Measurements from ENCODE around the gene ZIC5. TPM values are rescaled to one million over a fixed set of nuclear protein-coding genes. Genes with fewer than 3 reads are reported as not detected.

ZIC5 gene
- total and polyA plus RNA-seq, 4 donors = not detected

DNA sequence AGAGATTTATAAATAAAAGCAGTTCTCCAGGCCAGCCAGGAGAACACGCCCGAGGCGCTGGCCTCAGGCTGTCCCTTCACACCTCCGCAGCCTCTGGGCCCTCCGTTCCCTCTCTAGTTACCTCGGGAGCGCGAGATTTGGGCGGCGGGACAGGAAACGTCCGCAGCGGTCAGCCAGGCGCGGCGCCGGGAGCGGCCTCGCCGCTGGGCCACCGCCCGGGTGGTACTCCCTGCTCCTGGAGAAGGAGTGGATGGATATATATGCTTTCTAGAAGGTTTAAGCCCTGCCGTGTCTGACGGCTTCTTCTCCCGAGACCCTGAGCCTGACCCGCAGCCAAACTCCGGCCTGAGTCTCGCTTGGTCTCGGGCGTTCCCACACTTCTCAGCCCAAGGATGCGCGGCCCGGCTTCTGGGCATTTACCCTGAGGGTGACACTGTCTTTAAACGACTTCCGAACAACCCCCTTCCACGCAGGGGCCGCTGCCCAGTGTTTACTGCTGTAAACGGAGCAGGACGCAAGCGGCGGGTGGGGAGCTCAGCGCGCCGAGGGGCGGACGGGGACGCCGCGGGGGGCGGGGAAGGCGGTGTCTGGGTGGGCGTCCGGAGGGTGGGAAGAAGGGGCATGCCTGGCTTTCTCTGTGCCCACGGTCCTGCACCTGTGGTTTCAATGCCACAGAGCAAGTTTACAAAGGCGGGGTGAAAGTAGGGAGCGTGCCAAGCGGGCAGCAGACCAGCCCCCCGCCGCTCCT lies 8.1 kb upstream of the ZIC5 start:
- WGBS = 5% methylated on average over 59 of the region's 59 CpGs
- Histone ChIP-seq H3K27ac (ENCODE audit: low read depth in 1 of 2, low read length in 2 of 2) (no peak overlapping the region), H3K9ac (ENCODE audit: low read depth in 1 of 2, low read length in 2 of 2) (no peak overlapping the region), H3K36me3 (ENCODE audit: control insufficient read depth in 4 of 4, insufficient read depth in 3 of 4, low read depth in 1 of 4, low read length in 3 of 4) (no peaks in the 10 kb centered on the region), H3K9me3 (ENCODE audit: control insufficient read depth in 4 of 4, low read length in 3 of 4) (peaks cover 0 to 15% (median 4%) of the 10 kb centered on the region in 4 donors), H3K4me1 (ENCODE audit: control insufficient read depth in 4 of 4, insufficient read depth in 4 of 4, low read length in 3 of 4) (peaks cover 16 to 33% (median 24%) of the 10 kb centered on the region in 4 donors), H3K4me3 (ENCODE audit: low read depth in 1 of 3, low read length in 3 of 3) (peak overlapping the region in 1 of 3 donors; percentile 63), H3K27me3 (ENCODE audit: control insufficient read depth in 4 of 4, insufficient read depth in 4 of 4, low read length in 3 of 4) (peaks cover 25 to 53% (median 40%) of the 10 kb centered on the region in 4 donors)
- DNase-seq (ENCODE audit: low spot score) = no peak
- no peak for TF ChIP-seq TAF1 (conservative IDR thresholded peaks at IDR 0.05)
- no peak for TF ChIP-seq GABPA (IDR thresholded peaks at IDR 0.05 in 1 of 2, conservative IDR thresholded peaks at IDR 0.05 in 1 of 2)
- TF ChIP-seq NR2F2 (IDR thresholded peaks at IDR 0.05) = no peak
- TF ChIP-seq, protein P1, sequence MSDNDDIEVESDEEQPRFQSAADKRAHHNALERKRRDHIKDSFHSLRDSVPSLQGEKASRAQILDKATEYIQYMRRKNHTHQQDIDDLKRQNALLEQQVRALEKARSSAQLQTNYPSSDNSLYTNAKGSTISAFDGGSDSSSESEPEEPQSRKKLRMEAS (IDR thresholded peaks at IDR 0.05) = no peak
- TF ChIP-seq RAD21 (IDR thresholded peaks at IDR 0.05) = no peak
- no peak for TF ChIP-seq HNF4A (conservative IDR thresholded peaks at IDR 0.05)
- TF ChIP-seq, protein P2, sequence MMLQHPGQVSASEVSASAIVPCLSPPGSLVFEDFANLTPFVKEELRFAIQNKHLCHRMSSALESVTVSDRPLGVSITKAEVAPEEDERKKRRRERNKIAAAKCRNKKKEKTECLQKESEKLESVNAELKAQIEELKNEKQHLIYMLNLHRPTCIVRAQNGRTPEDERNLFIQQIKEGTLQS (IDR thresholded peaks at IDR 0.05) = no peak
- TF ChIP-seq, protein P3, sequence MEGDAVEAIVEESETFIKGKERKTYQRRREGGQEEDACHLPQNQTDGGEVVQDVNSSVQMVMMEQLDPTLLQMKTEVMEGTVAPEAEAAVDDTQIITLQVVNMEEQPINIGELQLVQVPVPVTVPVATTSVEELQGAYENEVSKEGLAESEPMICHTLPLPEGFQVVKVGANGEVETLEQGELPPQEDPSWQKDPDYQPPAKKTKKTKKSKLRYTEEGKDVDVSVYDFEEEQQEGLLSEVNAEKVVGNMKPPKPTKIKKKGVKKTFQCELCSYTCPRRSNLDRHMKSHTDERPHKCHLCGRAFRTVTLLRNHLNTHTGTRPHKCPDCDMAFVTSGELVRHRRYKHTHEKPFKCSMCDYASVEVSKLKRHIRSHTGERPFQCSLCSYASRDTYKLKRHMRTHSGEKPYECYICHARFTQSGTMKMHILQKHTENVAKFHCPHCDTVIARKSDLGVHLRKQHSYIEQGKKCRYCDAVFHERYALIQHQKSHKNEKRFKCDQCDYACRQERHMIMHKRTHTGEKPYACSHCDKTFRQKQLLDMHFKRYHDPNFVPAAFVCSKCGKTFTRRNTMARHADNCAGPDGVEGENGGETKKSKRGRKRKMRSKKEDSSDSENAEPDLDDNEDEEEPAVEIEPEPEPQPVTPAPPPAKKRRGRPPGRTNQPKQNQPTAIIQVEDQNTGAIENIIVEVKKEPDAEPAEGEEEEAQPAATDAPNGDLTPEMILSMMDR (IDR thresholded peaks at IDR 0.05; ENCODE audit: low read depth, low read length, missing input control) = no peak
- no peak for TF ChIP-seq JUND (IDR thresholded peaks at IDR 0.05)

DNA sequence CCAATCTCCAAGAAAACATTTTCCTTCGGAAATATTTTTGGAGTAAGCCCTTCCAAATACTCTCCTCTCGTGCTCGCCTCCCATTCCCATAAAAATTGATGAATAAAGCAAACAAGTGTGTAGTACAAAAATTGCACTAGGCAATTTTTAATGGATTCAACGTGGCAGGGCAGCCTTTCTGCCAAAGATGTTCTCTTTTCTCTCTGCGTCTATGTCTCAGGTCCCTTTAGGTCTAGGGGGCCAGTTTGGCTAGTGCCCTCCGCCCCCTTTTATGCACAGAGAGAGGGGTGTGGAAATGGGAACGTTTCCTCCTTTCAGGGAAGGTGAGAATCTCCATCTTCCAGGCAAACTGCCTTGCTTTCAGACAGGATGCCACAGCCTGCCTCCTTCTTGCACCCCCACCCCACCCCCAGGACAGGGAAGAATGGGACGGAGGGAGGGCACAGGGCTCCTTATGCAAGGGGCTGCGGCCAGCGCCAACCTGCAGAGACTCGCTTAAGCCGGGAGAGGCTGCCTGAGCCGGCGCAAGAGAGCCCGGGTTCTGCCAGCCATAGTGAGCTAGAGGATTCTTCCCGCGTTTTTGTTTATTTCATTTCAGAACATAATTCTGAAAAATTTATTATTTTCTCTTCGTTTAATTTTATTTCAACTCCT lies 7.4 kb upstream of the ZIC5 start:
- WGBS = 6% methylated on average over 18 of the region's 18 CpGs
- peaks cover 21 to 51% (median 39%) of the 10 kb centered on the region in 4 donors for H3K27me3 ChIP-seq (ENCODE audit: control insufficient read depth in 4 of 4, insufficient read depth in 4 of 4, low read length in 3 of 4)
- no peaks in the 10 kb centered on the region for H3K36me3 ChIP-seq (ENCODE audit: control insufficient read depth in 4 of 4, insufficient read depth in 3 of 4, low read depth in 1 of 4, low read length in 3 of 4)
- no peak for DNase-seq (ENCODE audit: low spot score)
- H3K4me3 ChIP-seq (ENCODE audit: low read depth in 1 of 3, low read length in 3 of 3) = no peak overlapping the region
- H3K9me3 ChIP-seq (ENCODE audit: control insufficient read depth in 4 of 4, low read length in 3 of 4) = peaks cover 0 to 11% (median 3%) of the 10 kb centered on the region in 4 donors
- no peak overlapping the region for H3K9ac ChIP-seq (ENCODE audit: low read depth in 1 of 2, low read length in 2 of 2)
- no peak overlapping the region for H3K27ac ChIP-seq (ENCODE audit: low read depth in 1 of 2, low read length in 2 of 2)
- peaks cover 16 to 33% (median 24%) of the 10 kb centered on the region in 4 donors for H3K4me1 ChIP-seq (ENCODE audit: control insufficient read depth in 4 of 4, insufficient read depth in 4 of 4, low read length in 3 of 4)
- TF ChIP-seq JUND (IDR thresholded peaks at IDR 0.05) = no peak
- TF ChIP-seq FOXA2 (IDR thresholded peaks at IDR 0.05) = no peak
- no peak for TF ChIP-seq TAF1 (conservative IDR thresholded peaks at IDR 0.05)
- TF ChIP-seq, protein P4, sequence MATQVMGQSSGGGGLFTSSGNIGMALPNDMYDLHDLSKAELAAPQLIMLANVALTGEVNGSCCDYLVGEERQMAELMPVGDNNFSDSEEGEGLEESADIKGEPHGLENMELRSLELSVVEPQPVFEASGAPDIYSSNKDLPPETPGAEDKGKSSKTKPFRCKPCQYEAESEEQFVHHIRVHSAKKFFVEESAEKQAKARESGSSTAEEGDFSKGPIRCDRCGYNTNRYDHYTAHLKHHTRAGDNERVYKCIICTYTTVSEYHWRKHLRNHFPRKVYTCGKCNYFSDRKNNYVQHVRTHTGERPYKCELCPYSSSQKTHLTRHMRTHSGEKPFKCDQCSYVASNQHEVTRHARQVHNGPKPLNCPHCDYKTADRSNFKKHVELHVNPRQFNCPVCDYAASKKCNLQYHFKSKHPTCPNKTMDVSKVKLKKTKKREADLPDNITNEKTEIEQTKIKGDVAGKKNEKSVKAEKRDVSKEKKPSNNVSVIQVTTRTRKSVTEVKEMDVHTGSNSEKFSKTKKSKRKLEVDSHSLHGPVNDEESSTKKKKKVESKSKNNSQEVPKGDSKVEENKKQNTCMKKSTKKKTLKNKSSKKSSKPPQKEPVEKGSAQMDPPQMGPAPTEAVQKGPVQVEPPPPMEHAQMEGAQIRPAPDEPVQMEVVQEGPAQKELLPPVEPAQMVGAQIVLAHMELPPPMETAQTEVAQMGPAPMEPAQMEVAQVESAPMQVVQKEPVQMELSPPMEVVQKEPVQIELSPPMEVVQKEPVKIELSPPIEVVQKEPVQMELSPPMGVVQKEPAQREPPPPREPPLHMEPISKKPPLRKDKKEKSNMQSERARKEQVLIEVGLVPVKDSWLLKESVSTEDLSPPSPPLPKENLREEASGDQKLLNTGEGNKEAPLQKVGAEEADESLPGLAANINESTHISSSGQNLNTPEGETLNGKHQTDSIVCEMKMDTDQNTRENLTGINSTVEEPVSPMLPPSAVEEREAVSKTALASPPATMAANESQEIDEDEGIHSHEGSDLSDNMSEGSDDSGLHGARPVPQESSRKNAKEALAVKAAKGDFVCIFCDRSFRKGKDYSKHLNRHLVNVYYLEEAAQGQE (IDR thresholded peaks at IDR 0.05) = no peak
- TF ChIP-seq SP1 (IDR thresholded peaks at IDR 0.05) = no peak
- TF ChIP-seq YY1 (IDR thresholded peaks at IDR 0.05) = no peak
- no peak for TF ChIP-seq HNF4A (conservative IDR thresholded peaks at IDR 0.05)

Data from liver (tissue), 9 donors.